NT2/D1 (cell line): Measurements from ENCODE around the gene POLDIP3.

Experiments
- DNase-seq: peaks from one replicate; pipeline ENCODE4 v3.0.0-alpha.2; 2011; ENCODE audit warnings: low read depth, low spot score
- H3K27me3 ChIP-seq: 2 replicates; pipeline ENCODE4 v1.6.0; 2011; ENCODE audit warnings: mild to moderate bottlenecking; ENCODE audit not compliant: insufficient read length, insufficient read depth
- H3K36me3 ChIP-seq: 2 replicates; pipeline ENCODE4 v1.6.1; 2011; ENCODE audit warnings: mild to moderate bottlenecking, low read length, mixed read lengths; ENCODE audit not compliant: insufficient read depth, insufficient read length
- H3K4me1 ChIP-seq: 2 replicates; pipeline ENCODE4 v1.5.1; 2011; ENCODE audit not compliant: insufficient read depth, insufficient read length
- H3K4me3 ChIP-seq: 2 replicates; pipeline ENCODE4 v1.5.1; 2011; ENCODE audit warnings: low read depth; ENCODE audit not compliant: insufficient read length
- H3K9ac ChIP-seq: 2 replicates; pipeline ENCODE4 v1.6.0; 2011; ENCODE audit warnings: low read depth; ENCODE audit not compliant: insufficient read length
- H3K9me3 ChIP-seq: 2 replicates; pipeline ENCODE4 v1.5.1; 2011; ENCODE audit warnings: mild to moderate bottlenecking, low read length; ENCODE audit not compliant: insufficient read depth
- SUZ12 ChIP-seq: IDR thresholded peaks from 2 replicates; pipeline ENCODE4 v1.6.1; 2011; ENCODE audit not compliant: insufficient read length, insufficient read depth; ENCODE audit errors: extremely low read depth
- YY1 ChIP-seq: IDR thresholded peaks from 2 replicates; pipeline ENCODE4 v1.6.1; 2011; ENCODE audit not compliant: insufficient read length, insufficient read depth
- ZNF274 ChIP-seq: IDR thresholded peaks from 2 replicates; pipeline ENCODE4 v1.6.1; 2011; ENCODE audit warnings: mild to moderate bottlenecking, low read depth, low read length

POLDIP3 gene

DNA sequence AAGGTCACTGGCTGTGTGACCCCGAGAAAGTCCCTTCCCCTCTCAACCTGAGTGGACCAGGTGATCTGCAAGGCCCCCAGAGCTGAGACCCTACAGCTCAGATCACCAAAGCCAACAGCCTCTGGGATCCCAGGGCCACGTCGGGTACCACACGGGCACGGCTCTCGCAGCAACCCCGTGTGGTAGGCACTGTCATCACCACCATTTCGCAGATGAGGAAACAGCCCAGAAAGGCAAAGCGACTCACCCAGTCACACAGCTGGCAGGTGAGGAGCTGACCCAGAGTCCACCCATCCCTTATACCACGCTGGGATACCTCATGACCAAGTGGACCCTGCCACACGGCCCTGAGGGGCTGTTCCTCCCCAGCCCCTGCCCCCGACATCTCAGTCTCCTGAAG is 22.9 kb upstream of the POLDIP3 start:
- no peak for DNase-seq
- Histone ChIP-seq H3K27me3 (no peaks in the 10 kb centered on the region), H3K4me1 (no peaks in the 10 kb centered on the region), H3K36me3 (peaks cover 21% of the 10 kb centered on the region), H3K9me3 (no peaks in the 10 kb centered on the region), H3K9ac (no peak overlapping the region), H3K4me3 (no peak overlapping the region)
- TF ChIP-seq ZNF274 (no peak), SUZ12 (no peak), YY1 (no peak)

DNA sequence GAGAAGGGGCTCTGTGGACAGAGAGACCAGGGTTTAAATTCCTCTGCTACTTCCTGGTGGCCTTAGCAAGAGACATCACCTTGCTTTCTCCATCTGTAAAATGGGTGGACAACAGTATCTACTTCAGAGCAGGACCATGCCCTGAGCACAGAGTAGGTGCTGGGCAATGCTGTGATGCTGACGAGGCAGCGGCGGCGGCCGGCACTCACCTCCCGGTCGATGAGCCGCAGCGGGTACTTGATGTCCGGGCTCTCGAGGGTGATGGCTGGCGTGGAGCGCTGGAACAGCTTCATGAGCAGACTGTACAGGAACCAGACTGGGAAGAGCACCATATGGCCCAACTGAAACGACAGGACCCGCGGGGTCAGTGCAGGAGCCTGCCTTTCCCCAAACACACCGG is 21.8 kb upstream of the POLDIP3 start:
- H3K4me3 ChIP-seq: no peak overlapping the region
- no peaks in the 10 kb centered on the region for H3K4me1 ChIP-seq
- H3K9me3 ChIP-seq: no peaks in the 10 kb centered on the region
- no peak for DNase-seq
- no peaks in the 10 kb centered on the region for H3K27me3 ChIP-seq
- H3K9ac ChIP-seq: no peak overlapping the region
- no peak for TF ChIP-seq YY1
- H3K36me3 ChIP-seq: peaks cover 32% of the 10 kb centered on the region

DNA sequence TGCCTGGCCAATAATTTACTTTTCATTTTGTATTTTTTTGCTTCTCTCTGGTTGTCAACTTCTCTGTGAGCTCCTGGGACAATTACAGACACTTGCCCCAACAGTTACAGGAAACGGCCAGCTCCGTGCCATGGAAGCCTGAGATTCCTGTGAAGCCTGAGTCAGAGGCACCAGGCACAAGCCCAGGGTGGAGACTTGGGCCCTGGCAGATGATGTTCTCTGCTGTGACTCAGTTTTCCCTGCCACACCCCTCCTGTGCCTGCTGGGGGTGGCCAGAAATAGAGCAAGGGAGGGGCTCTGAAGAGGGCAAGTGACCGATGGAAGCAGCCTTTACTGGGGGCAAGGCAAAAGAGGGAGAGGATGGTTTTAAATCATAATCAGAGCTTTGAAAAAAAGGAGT is 20.8 kb upstream of the POLDIP3 start:
- Histone ChIP-seq H3K27me3 (no peaks in the 10 kb centered on the region), H3K36me3 (peaks cover 41% of the 10 kb centered on the region), H3K4me3 (no peak overlapping the region), H3K9ac (no peak overlapping the region), H3K9me3 (no peaks in the 10 kb centered on the region), H3K4me1 (no peaks in the 10 kb centered on the region)
- no peak for DNase-seq
- TF ChIP-seq YY1: no peak
- no peak for TF ChIP-seq ZNF274
- TF ChIP-seq SUZ12: no peak

DNA sequence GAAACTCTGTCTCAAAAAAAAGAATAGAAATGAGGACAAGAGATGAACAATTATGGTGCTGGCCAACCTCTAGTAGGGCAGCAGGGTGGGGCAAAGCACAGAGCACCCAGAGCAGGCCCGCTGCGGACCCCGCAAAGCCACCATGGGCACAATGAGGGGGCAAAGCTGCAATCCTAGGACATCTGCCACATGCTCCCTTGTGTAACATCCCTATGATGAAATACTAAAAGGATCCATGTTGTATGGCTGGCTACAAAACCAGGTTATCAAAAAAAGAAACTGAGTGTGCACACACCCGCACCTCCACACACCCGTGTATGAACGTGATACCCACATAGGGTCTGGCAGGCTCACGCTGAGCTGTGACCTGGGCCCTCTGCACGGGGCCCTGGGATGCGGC is 18.3 kb upstream of the POLDIP3 start:
- TF ChIP-seq YY1: no peak
- TF ChIP-seq ZNF274: no peak
- no peak for TF ChIP-seq SUZ12
- no peak for DNase-seq
- no peak overlapping the region for H3K4me3 ChIP-seq
- H3K4me1 ChIP-seq: no peaks in the 10 kb centered on the region
- H3K36me3 ChIP-seq: peaks cover 64% of the 10 kb centered on the region
- H3K9me3 ChIP-seq: no peaks in the 10 kb centered on the region
- H3K27me3 ChIP-seq: no peaks in the 10 kb centered on the region
- H3K9ac ChIP-seq: no peak overlapping the region

DNA sequence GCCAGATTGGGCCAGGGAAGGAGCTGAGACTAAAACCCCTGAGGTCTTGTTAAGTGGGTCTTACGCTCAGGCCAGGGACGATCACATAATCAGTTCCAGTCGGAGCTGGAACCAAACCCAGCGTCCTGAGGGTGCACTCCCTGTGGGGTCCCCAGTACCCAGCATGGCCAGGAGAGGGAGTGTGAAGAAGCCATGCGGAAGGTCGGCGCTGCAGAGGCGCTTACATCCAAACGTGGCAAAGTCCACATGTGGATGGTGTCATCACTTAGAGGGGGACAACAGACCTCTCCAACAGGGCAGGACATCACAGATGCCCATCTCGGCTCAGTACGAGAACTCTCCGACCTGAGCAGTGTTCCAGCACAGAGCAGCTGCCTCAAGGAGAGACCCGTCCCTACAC is 17.4 kb upstream of the POLDIP3 start:
- Histone ChIP-seq H3K4me3 (no peak overlapping the region), H3K9ac (no peak overlapping the region), H3K9me3 (no peaks in the 10 kb centered on the region), H3K36me3 (peaks cover 69% of the 10 kb centered on the region), H3K4me1 (no peaks in the 10 kb centered on the region), H3K27me3 (no peaks in the 10 kb centered on the region)
- no peak for DNase-seq
- TF ChIP-seq SUZ12: no peak
- TF ChIP-seq ZNF274: no peak
- no peak for TF ChIP-seq YY1

DNA sequence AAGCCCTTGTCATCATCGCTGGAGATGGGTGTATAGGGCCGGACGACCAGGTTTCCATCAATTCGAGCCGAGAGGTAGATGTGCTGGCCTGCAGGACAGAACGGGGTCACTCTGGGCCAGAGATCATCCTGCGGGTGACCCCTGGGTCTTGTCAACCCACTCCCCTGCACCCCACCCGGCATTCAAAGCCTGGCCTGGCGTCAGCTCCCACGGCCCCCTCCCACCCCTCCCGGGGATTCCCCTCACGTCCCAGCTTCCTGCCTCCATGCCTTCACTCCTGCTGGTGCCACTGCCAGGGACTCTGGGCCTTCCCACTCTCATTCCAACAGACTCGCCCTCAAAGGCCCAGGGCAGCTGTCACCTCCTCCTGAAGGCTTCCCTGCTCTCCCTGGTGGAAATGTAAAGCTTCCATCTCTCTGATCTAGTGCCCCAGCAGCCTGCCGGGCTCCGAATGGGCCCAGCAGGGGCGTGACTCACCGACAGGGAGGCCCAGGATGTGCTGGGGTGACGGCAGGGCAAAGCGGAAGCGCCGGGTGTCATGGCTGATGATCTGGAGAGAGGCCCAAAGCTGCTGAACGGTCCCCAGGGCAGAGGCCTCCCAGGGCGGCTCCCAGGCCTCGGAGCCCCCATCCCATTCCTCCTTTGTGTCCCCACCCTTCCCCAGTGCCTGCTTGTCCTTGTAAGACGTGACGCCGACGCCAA is 16.4 kb upstream of the POLDIP3 start:
- Histone ChIP-seq H3K9ac (no peak overlapping the region), H3K4me3 (no peak overlapping the region), H3K9me3 (no peaks in the 10 kb centered on the region), H3K27me3 (no peaks in the 10 kb centered on the region), H3K36me3 (peaks cover 74% of the 10 kb centered on the region), H3K4me1 (no peaks in the 10 kb centered on the region)
- TF ChIP-seq YY1 (no peak), SUZ12 (no peak), ZNF274 (no peak)
- DNase-seq: no peak

DNA sequence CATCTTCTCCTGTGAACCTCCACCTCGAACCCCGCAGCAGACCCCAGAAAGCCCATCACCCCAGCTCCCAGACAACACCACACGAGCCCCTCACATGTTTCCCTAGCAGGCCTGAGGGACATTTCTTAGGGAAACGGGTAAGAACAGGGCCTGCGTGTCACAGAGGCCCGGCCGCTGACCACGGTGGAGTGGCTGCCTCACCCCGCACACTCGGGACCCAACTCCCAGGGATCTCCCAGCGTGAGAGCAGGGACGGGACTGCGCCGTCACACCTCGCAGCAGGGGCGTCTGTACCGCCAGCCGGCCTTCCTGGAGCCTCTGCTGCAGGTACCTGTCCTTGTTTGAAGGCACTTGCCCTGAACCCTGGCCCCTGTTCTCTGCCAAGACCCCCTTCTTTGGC is 15.5 kb upstream of the POLDIP3 start:
- DNase-seq: no peak
- H3K9ac ChIP-seq: no peak overlapping the region
- H3K9me3 ChIP-seq: no peaks in the 10 kb centered on the region
- no peaks in the 10 kb centered on the region for H3K27me3 ChIP-seq
- peaks cover 79% of the 10 kb centered on the region for H3K36me3 ChIP-seq
- H3K4me1 ChIP-seq: no peaks in the 10 kb centered on the region
- H3K4me3 ChIP-seq: no peak overlapping the region
- TF ChIP-seq ZNF274: no peak
- TF ChIP-seq SUZ12: no peak
- TF ChIP-seq YY1: no peak

DNA sequence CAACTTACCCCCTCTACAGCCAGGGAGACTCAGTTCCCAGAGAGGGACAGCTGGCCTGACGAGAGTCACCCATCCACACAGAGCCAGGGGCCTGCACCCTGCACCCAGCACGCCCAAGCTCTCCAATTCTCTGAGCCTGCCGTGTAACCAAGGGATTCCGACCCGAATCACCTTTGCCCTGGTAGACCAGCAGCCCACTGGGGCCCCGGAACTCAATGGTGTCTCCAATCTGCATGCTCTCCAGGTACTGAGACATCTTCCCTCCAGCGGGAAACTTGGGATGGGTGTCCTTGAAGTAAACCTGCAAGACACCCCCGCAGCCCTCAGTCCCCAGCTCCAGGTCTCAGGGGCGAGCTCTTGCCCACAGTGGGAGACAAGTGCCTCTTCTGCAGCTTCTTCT is 13.3 kb upstream of the POLDIP3 start:
- Histone ChIP-seq H3K9ac (no peak overlapping the region), H3K9me3 (no peaks in the 10 kb centered on the region), H3K4me1 (peaks cover 3% of the 10 kb centered on the region), H3K27me3 (no peaks in the 10 kb centered on the region), H3K4me3 (no peak overlapping the region), H3K36me3 (peaks cover 87% of the 10 kb centered on the region)
- TF ChIP-seq SUZ12: no peak
- TF ChIP-seq YY1: no peak
- TF ChIP-seq ZNF274: no peak
- no peak for DNase-seq
